ENCODE data around the gene TMF1.

Gene TMF1

DNA sequence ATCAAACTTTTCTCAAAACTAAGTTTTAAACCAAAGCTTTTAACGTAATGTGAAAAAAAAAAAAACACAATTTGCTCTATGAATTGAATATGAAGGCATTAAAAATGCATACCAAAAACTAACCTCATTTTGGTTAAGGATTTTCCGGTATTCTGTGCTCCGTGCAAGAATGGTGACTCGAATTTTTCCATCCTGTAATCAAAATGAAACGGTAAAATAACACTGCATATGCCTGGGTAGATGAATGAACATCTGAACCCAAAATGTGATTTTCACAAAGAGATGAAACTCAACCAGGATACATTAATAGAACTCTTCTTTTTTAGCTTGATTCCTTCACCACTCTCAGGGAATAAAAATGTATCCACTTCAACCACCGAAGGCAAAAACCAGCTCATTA, 64.8 kb downstream of the TMF1 start:
- intact Hi-C loops (cut with DNase I; ENCODE audit: low total_unique reads), result no loop called here
- H3K27me3 ChIP-seq, result no peaks in the 10 kb centered on the region
- no peak overlapping the region for H3K27ac ChIP-seq
- peaks cover 78 to 92% (median 89%) of the 10 kb centered on the region in 3 donors for H3K36me3 ChIP-seq
- TF ChIP-seq, protein P1, sequence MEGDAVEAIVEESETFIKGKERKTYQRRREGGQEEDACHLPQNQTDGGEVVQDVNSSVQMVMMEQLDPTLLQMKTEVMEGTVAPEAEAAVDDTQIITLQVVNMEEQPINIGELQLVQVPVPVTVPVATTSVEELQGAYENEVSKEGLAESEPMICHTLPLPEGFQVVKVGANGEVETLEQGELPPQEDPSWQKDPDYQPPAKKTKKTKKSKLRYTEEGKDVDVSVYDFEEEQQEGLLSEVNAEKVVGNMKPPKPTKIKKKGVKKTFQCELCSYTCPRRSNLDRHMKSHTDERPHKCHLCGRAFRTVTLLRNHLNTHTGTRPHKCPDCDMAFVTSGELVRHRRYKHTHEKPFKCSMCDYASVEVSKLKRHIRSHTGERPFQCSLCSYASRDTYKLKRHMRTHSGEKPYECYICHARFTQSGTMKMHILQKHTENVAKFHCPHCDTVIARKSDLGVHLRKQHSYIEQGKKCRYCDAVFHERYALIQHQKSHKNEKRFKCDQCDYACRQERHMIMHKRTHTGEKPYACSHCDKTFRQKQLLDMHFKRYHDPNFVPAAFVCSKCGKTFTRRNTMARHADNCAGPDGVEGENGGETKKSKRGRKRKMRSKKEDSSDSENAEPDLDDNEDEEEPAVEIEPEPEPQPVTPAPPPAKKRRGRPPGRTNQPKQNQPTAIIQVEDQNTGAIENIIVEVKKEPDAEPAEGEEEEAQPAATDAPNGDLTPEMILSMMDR (IDR thresholded peaks at IDR 0.05), result no peak
- no peak overlapping the region for H3K4me3 ChIP-seq
- H3K4me1 ChIP-seq, result peaks cover 0 to 9% (median 0%) of the 10 kb centered on the region in 4 donors
- H3K9me3 ChIP-seq, result no peaks in the 10 kb centered on the region
- no peak for DNase-seq

DNA sequence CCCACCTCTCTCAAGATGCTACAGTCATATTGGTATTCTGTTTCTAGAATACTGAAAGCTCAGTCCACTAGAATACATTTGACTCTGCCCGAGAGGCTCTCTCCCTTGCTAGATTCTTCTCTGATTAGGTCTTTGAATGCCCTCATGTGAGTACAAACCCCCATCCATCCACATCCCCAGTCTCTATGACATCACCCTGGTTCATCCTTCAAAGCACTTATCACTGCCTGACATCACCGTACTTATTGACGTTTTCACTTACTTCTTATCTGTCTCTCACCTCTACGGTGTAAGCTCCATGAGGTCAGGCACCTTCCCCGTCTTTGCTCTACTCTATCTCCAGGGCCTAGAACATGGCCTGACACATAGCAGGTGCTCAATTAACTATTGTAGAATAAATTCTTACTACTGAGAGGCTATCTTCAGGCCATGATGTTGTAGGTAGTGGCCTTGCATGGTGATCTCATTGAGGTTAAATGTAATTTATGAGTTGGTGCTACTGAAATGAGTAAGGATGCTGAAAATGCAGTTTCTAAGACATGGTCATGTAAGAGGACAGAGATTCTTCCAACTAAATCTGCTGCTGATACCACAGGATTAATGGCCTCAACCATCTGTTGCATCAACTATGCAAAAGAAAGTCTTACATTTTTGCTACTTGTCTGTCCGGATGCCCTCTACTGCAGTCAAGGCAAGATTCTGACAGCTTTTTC, 65.5 kb downstream of the TMF1 start:
- DNase-seq, result no peak
- no peaks in the 10 kb centered on the region for H3K27me3 ChIP-seq
- H3K27ac ChIP-seq, result no peak overlapping the region
- H3K4me1 ChIP-seq, result peaks cover 0 to 9% (median 0%) of the 10 kb centered on the region in 4 donors
- H3K4me3 ChIP-seq, result no peak overlapping the region
- no peaks in the 10 kb centered on the region for H3K9me3 ChIP-seq
- H3K36me3 ChIP-seq, result peaks cover 85 to 96% (median 92%) of the 10 kb centered on the region in 3 donors
- intact Hi-C loops (cut with DNase I; ENCODE audit: low total_unique reads), result no loop called here
- TF ChIP-seq, protein P1 (IDR thresholded peaks at IDR 0.05), result no peak

DNA sequence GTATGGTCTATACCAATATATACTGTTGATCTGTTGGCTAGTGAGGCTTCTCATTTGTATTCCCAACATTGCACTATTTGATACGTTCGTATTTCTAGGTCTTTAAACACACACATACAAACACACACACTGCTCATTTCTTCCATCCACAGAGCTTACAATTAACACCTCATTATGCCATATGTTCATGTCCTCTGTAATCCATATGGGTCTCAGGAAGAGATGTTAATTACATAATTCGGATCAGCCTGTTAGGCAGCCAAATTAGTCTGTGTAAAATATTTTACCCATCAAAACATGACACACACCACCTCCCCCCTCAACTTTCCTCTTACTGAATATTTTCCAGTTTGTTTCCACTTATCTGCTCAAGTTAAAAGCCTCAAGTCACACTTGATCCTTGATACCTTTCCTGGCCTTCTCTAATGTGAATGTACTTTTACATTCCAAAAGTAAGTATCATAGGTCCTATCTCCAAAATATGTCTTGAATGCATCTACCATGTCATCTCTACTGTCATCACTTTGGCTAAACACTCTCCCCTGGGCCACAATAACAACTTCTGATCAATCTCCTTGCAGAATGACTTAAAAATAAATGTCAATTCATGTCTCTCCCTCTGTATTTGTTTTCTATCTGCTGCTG, 66.9 kb downstream of the TMF1 start:
- intact Hi-C loops (cut with DNase I; ENCODE audit: low total_unique reads), result no loop called here
- Histone ChIP-seq H3K36me3 (peaks cover 92 to 94% (median 92%) of the 10 kb centered on the region in 3 donors), H3K4me3 (no peak overlapping the region), H3K27ac (no peak overlapping the region), H3K27me3 (no peaks in the 10 kb centered on the region), H3K9me3 (no peaks in the 10 kb centered on the region), H3K4me1 (peaks cover 0 to 9% (median 0%) of the 10 kb centered on the region in 4 donors)
- no peak for DNase-seq
- TF ChIP-seq, protein P1 (IDR thresholded peaks at IDR 0.05), result no peak

DNA sequence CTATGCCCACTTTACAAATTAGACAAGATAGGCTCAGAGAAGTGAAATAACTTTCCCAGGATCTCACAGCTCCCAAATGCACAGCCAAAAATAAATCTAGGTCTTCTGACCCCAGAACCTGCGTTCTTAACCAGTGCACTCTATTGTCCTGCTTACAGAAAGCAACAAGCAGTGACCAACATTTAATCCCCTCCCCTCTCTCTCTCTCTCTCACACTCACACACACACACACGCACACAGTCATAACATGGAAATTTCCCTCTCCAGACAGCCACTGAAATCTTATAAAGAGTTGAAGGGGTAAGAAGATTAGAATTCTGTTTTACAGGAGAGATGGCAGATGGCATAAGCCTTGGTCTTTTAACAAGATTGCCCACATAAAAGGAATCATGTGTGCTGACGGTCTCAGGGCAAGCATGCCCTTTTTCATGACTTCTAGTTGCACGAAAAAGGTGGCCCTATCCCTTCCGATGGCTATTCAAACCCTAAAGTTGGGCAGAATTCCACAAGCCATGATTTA, 68.1 kb downstream of the TMF1 start:
- intact Hi-C loops (cut with DNase I; ENCODE audit: low total_unique reads), result no loop called here
- TF ChIP-seq, protein P1 (IDR thresholded peaks at IDR 0.05), result no peak
- Histone ChIP-seq H3K36me3 (peaks cover 90 to 97% (median 97%) of the 10 kb centered on the region in 3 donors), H3K4me1 (peaks cover 0 to 6% (median 0%) of the 10 kb centered on the region in 4 donors), H3K27ac (no peak overlapping the region), H3K4me3 (no peak overlapping the region), H3K27me3 (no peaks in the 10 kb centered on the region), H3K9me3 (no peaks in the 10 kb centered on the region)
- DNase-seq, result no peak

DNA sequence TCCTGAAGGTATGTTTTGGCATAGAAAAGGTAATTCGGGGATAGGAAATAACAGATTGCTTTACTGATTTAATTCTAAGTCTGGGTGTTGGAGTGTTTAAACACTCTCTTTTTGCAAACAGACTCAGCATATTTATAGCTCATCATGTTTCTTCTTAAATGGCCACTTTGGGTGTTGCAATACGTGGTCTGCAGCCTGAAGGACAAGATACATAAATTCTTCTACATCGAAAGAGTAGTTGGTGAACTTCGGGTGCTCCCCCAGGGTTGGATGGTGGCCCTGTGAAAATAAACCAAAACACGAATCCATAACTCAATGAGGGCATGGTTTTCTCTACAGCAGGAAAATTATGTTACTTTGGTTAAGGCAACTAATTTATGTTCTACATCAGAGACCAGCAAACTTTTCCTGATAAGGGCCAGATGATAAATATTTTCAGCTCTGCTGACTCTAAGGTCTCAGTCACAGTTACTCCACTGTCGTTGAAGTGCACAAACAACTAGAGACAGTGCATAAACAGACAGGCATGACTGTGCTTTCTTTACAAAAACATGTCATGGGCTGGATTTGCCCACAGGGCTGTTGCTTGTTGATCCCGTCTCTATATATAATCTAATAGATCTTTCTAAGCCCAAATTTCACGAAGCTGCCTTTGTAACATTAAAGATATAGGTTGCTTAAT, 74.5 kb downstream of the TMF1 start:
- no peak overlapping the region for H3K4me3 ChIP-seq
- DNase-seq, result no peak
- H3K4me1 ChIP-seq, result no peaks in the 10 kb centered on the region
- TF ChIP-seq, protein P1 (IDR thresholded peaks at IDR 0.05), result no peak
- intact Hi-C loops (cut with DNase I; ENCODE audit: low total_unique reads), result no loop called here
- H3K27ac ChIP-seq, result no peak overlapping the region
- no peaks in the 10 kb centered on the region for H3K27me3 ChIP-seq
- no peaks in the 10 kb centered on the region for H3K9me3 ChIP-seq
- H3K36me3 ChIP-seq, result peaks cover 57 to 86% (median 67%) of the 10 kb centered on the region in 3 donors

Measured in tibial artery (tissue), 4 donors.